HG03378 (cell line): Measurements from ENCODE around the gene SOX1.

ENCODE experiments used
- ATAC-seq: cut with Tn5 transposase; IDR thresholded peaks from one replicate; pipeline ENCODE4 v1.9.1; 2021; ENCODE audit warnings: mild to moderate bottlenecking, moderate library complexity; ENCODE audit not compliant: unreplicated experiment

Gene SOX1

GRCh38 chr13:112105244-112105681, 38.3 kb downstream of the SOX1 start:
- no peak for ATAC-seq

GRCh38 chr13:112105892-112106291, 38.9 kb downstream of the SOX1 start:
- no peak for ATAC-seq

DNA sequence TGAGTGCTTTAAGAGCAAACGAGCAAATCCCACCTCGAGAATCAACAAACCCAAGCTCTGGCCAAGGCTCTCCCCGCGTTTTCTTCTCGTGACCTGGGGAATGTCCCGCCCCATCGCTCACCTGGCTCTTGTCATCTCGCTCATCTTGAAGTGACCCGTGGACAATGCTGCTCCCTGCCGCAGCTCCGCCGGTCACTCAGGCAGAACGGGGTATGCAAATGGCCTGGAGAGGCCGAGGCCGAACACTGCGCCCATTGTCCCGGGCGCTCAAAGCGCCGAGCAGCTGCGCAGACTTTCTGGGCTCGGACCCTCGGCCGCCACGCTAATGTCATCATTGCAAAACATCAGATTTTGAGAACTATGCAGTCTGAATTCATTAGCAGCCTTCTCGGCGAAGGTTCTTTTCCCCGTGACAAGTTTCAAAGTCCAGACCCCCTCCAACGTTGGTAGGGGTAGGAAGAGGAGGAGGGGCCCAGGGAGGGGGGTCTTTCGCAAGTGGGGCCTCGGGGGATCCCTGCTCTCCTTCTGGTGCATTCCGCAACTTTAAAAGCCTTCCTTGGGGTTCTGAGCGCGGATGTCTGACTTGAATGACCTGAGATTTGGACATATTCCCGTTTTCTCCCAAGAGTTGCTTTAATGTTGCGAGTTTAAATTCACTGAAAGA, 39.7 kb downstream of the SOX1 start:
- no peak for ATAC-seq

GRCh38 chr13:112107289-112107688, 40.3 kb downstream of the SOX1 start:
- ATAC-seq: no peak

DNA sequence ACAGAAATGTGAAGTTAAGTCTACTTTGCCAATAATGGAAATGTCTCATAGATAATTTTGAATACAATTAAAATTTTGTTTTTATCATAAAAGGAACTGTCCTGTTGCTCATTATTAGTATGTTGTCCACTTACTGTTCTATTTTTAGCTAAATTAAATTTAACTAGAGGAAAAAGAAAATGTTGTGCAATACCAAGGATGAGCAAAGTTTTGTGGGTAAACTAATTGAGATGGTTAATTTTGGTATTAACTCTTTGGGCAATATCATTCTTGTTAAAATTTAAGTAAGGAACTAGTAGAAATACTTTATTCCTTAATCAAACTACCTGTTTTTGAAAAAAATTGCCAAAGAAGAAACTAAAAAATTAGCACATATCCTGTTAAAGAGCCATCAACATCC, 43.5 kb downstream of the SOX1 start:
- no peak for ATAC-seq

GRCh38 chr13:112111239-112111857, 44.4 kb downstream of the SOX1 start:
- no peak for ATAC-seq

- no peak for ATAC-seq
These were observed 45.8 kb downstream of the SOX1 start for GRCh38 chr13:112112534-112113276.

GRCh38 chr13:112113348-112113747, 46.4 kb downstream of the SOX1 start:
- ATAC-seq: no peak

DNA sequence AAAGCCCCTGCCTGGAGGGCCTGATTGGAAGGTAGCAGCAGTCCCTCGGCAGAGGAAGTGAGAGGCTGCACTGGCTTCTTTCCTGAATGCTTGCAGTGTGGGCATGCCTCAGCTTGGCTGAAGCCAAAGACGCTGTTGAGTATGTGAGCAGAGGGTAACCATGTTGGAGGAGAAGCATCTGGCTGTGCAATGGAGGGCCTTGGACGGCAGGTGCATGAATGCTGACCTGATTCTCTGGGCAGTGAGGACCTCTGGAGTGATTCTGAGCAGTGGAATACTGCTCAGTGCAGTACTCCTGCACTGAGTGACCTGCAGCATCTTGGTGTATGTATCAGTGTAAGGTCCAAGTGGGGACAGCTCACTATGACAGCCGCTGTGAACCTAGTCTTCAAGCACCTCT, 46.9 kb downstream of the SOX1 start:
- ATAC-seq: no peak

- no peak for ATAC-seq
These were observed 47.4 kb downstream of the SOX1 start for GRCh38 chr13:112114391-112114790.

DNA sequence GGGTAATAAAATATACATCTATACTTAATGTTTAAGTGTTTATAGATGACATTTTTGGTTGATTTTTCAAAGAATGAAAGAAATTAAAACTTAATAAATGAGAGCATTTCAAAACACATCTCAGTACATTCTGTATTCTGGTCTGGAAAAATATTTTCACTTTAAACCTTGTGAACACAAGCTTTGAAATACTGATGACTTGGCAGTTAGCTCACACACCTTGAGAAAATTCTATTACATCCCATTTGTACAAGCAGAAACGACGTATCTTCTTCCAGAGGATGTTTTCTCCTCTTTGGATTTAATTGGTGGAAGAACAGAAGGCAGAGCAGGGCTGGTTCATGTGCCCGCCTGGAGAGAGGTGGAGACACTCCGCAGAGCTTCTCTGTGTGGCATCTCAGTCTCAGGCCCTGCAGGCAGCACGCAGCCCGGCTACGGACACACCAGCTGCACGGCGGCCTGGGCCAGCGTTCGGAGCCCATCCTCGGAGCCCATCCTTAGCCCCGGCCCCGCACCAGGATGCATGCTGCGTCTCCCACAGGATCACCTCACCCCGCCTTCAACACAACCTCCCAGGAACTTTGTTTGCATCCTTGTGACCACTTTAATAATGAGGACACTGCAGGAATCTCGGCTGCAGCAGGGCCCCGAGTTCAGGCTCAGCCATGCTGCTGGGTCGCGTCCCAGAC, 48.6 kb downstream of the SOX1 start:
- ATAC-seq: no peak

GRCh38 chr13:112116187-112116950, 49.4 kb downstream of the SOX1 start:
- ATAC-seq: no peak

- no peak for ATAC-seq
These were observed 50.5 kb downstream of the SOX1 start for GRCh38 chr13:112117258-112117954.

DNA sequence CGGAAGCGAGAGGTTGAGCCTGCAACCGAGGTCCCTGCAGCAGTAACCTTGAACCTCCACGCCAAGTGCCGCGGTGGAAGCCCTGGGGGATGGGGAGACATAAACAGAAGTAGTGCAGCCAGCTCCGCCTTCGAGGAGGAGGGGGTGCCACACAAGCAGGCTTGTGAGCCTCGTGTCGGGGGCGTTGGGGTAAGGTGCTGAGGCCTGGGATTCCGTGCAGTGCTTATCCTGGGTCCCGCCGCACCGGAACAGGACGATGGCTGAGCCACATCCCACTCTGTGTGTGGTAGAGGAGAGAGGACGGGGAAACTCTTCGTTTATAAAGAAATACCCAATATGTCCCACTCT, 51.0 kb downstream of the SOX1 start:
- no peak for ATAC-seq

DNA sequence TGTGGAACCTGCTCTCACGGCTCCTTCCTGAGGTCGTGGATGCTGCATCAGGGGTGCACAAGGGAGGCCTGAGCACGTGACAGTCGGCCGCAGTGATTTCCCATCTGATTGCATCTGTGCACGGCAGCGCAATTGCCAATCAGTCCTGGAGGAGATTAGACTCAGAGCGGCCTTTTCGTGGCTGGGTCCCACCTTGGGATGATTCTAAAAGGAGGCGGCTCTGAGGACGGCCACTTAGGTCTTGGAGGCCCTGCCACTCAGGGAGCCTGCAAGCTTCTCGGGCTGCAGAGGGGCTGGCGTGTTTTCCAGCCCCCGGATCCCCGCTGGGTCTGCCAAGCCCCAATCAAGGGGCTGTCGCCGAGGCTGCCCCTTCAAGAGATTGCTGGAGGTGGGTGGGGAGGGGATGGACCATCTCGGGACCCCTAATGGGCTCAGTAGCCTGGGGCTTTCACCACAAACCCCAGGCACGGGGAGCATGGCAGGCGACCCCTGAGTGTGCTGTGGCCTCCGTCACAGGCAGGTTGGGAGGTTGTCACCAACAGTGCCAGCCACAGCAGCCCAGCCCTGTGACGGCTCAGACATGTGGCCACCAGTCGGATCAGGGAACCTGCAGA, 51.6 kb downstream of the SOX1 start:
- no peak for ATAC-seq

- ATAC-seq: no peak
These were observed 52.5 kb downstream of the SOX1 start for GRCh38 chr13:112119192-112120030.

DNA sequence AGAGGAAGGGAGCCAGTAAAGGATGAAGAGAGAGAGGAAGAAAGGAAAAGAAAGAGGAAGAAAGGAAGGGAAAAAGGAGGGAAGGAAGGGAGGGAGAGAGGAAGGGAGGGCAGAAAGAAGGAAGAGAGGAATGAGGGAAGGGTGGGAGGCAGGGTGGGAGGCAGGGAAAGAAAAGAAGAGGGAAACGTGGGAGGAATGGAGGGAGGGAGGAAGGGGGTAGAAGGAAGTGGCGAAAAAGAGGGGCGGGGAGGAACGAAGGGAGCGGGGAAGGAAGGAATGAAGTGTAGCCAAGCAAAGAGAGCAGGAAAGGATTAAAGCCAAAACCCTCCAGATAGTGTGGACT, 53.1 kb downstream of the SOX1 start:
- ATAC-seq: no peak
